Transverse colon (tissue), 4 donors: ENCODE data around the gene KNCN. TPM values are rescaled to one million over a fixed set of nuclear protein-coding genes. Genes with fewer than 3 reads are reported as not detected.

ENCODE experiments used
- DNase-seq: peaks from one replicate; pipeline ENCODE4 v3.0.0-alpha.2; 2019
- H3K27ac ChIP-seq, 4 donors: fragments of 200-600 bp; sonication (generic); 2 replicates each; pipeline ENCODE4 v1.5.1; 2016 to 2018; ENCODE audit warnings: inconsistent platforms in 4 of 4
- H3K27me3 ChIP-seq: fragments of 200-600 bp; sonication (generic); 2 replicates; pipeline ENCODE4 v1.5.1; 2017; ENCODE audit warnings: inconsistent platforms
- H3K36me3 ChIP-seq, 4 donors: fragments of 200-600 bp; sonication (generic); 2 replicates each; pipeline ENCODE4 v1.5.1; 2017 to 2019; ENCODE audit warnings: inconsistent platforms in 4 of 4
- H3K4me1 ChIP-seq, 4 donors: fragments of 200-600 bp; sonication (generic); 2 replicates each; pipeline ENCODE4 v1.5.1; 2017 to 2020; ENCODE audit warnings: inconsistent platforms in 4 of 4
- H3K4me3 ChIP-seq, 4 donors: fragments of 200-600 bp; sonication (generic); 1 replicate in 1 of 4; 2 replicates in 3 of 4; pipeline versions ENCODE4 v1.5.1 to v1.6.1; 2017 to 2019; ENCODE audit warnings: inconsistent platforms in 4 of 4
- H3K9me3 ChIP-seq, 2 donors: fragments of 200-600 bp; sonication (generic); 2 replicates each; pipeline ENCODE4 v1.5.1; 2017 to 2019; ENCODE audit warnings: inconsistent platforms in 2 of 2
- EP300 ChIP-seq: sonication (generic); formaldehyde crosslinking; IDR thresholded peaks from one replicate; pipeline ENCODE4 v1.6.1; 2017; ENCODE audit warnings: antibody characterized with exemption, low read depth
- POLR2A ChIP-seq: fragments of 450-650 bp; IDR thresholded peaks from one replicate; pipeline ENCODE4 v1.6.1; 2016; ENCODE audit warnings: antibody characterized with exemption, mild to moderate bottlenecking, moderate library complexity
- POLR2AphosphoS5 ChIP-seq, 3 donors: sonication (generic); formaldehyde crosslinking; IDR thresholded peaks; one replicate each; pipeline ENCODE4 v1.6.1; 2016; ENCODE audit warnings: antibody characterized with exemption in 3 of 3
- WGBS, 2 donors: methylation state at CpG; one replicate each; pipeline ENCODE4 v1.1.5; 2018; ENCODE audit warnings: low coverage in 1 of 2; 5-methylcytosine and 5-hydroxymethylcytosine counted together
- in situ Hi-C, 4 donors: fragments of 200-750 bp; cut with MboI; loops; one replicate each; pipeline versions ENCODE4 v1.15.0 to v1.15.1; 2017; ENCODE audit warnings: low sequenced_read_pairs in 3 of 4, low pct_ligation_motif_present in 1 of 4, low pct_unique_long_range_greater_than_20kb in 1 of 4
- intact Hi-C: fragments of 100-400 bp; cut with DNase I; formaldehyde crosslinking; loops from one replicate; pipeline ENCODE4 v1.15.1; 2023; ENCODE audit warnings: low total_unique reads
- total RNA-seq, 4 donors: library from RNA; depleted of rRNA; stranded (reverse); fragments of >200 nt; gene quantifications; one replicate each; pipeline ENCODE4 v1.1.0, GENCODE V29; 2016
- TF ChIP-seq, protein P1 (sequence below), 5 experiments: fragments of 200-600 bp in 3 of 5; fragments of 450-650 bp in 2 of 5; sonication (generic) in 3 of 5; IDR thresholded peaks; 1 replicate in 2 of 5; 2 replicates in 3 of 5; pipeline ENCODE4 v1.5.1; 2016 to 2017; ENCODE audit warnings: antibody characterized with exemption in 5 of 5, inconsistent platforms in 3 of 5, mild to moderate bottlenecking in 2 of 5, moderate library complexity in 1 of 5

KNCN gene
- total RNA-seq, 4 donors from 2014 or later: not detected

- Histone ChIP-seq H3K27ac (no peak overlapping the region), H3K9me3 (no peaks in the 10 kb centered on the region), H3K4me3 (no peak overlapping the region), H3K36me3 (peaks cover 0 to 41% (median 4%) of the 10 kb centered on the region in 4 donors), H3K4me1 (no peaks in the 10 kb centered on the region), H3K27me3 (no peaks in the 10 kb centered on the region)
- TF ChIP-seq EP300: no peak
- TF ChIP-seq, protein P1, sequence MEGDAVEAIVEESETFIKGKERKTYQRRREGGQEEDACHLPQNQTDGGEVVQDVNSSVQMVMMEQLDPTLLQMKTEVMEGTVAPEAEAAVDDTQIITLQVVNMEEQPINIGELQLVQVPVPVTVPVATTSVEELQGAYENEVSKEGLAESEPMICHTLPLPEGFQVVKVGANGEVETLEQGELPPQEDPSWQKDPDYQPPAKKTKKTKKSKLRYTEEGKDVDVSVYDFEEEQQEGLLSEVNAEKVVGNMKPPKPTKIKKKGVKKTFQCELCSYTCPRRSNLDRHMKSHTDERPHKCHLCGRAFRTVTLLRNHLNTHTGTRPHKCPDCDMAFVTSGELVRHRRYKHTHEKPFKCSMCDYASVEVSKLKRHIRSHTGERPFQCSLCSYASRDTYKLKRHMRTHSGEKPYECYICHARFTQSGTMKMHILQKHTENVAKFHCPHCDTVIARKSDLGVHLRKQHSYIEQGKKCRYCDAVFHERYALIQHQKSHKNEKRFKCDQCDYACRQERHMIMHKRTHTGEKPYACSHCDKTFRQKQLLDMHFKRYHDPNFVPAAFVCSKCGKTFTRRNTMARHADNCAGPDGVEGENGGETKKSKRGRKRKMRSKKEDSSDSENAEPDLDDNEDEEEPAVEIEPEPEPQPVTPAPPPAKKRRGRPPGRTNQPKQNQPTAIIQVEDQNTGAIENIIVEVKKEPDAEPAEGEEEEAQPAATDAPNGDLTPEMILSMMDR (IDR thresholded peaks at IDR 0.05): no peak
- no peak for TF ChIP-seq POLR2A
- no peak for TF ChIP-seq POLR2AphosphoS5 (IDR thresholded peaks at IDR 0.05)
- DNase-seq: no peak
- in situ Hi-C loops (no loop called here), intact Hi-C loops (no loop called here)
- WGBS, 2 donors: 83 to 88% methylated on average over 9 to 12 of the region's 12 CpGs
These were observed 23.9 kb upstream of the KNCN start for GRCh38 chr1:46575300-46575699.

- DNase-seq: no peak
- Histone ChIP-seq H3K9me3 (no peaks in the 10 kb centered on the region), H3K36me3 (peaks cover 0 to 31% (median 7%) of the 10 kb centered on the region in 4 donors), H3K27ac (no peak overlapping the region), H3K27me3 (no peaks in the 10 kb centered on the region), H3K4me1 (peaks cover 0 to 5% (median 0%) of the 10 kb centered on the region in 4 donors), H3K4me3 (no peak overlapping the region)
- TF ChIP-seq POLR2AphosphoS5 (IDR thresholded peaks at IDR 0.05): no peak
- no peak for TF ChIP-seq EP300
- TF ChIP-seq, protein P1 (IDR thresholded peaks at IDR 0.05): no peak
- TF ChIP-seq POLR2A: no peak
- intact Hi-C loops: no loop called here
- 86 to 92% methylated on average over 1 to 6 of the region's 6 CpGs for WGBS, 2 donors
- in situ Hi-C loops: no loop called here
These were observed 20.3 kb upstream of the KNCN start for GRCh38 chr1:46571691-46572225.

- intact Hi-C loops (no loop called here), in situ Hi-C loops (no loop called here)
- DNase-seq: no peak
- Histone ChIP-seq H3K4me1 (peaks cover 0 to 5% (median 0%) of the 10 kb centered on the region in 4 donors), H3K4me3 (no peak overlapping the region), H3K9me3 (no peaks in the 10 kb centered on the region), H3K27ac (no peak overlapping the region), H3K36me3 (peaks cover 0 to 25% (median 8%) of the 10 kb centered on the region in 4 donors), H3K27me3 (no peaks in the 10 kb centered on the region)
- 51 to 64% methylated on average over 7 to 14 of the region's 14 CpGs for WGBS, 2 donors
- TF ChIP-seq, protein P1 (IDR thresholded peaks at IDR 0.05): no peak
- TF ChIP-seq EP300 (no peak), POLR2AphosphoS5 (IDR thresholded peaks at IDR 0.05) (no peak), POLR2A (no peak)
These were observed 18.7 kb upstream of the KNCN start for GRCh38 chr1:46569884-46570725.

- TF ChIP-seq POLR2A (no peak), POLR2AphosphoS5 (IDR thresholded peaks at IDR 0.05) (no peak), EP300 (no peak)
- TF ChIP-seq, protein P1 (IDR thresholded peaks at IDR 0.05): no peak
- Histone ChIP-seq H3K27ac (no peak overlapping the region), H3K27me3 (no peaks in the 10 kb centered on the region), H3K4me3 (no peak overlapping the region), H3K4me1 (peaks cover 0 to 5% (median 0%) of the 10 kb centered on the region in 4 donors), H3K9me3 (no peaks in the 10 kb centered on the region), H3K36me3 (peaks cover 0 to 24% (median 8%) of the 10 kb centered on the region in 4 donors)
- no peak for DNase-seq
- intact Hi-C loops (no loop called here), in situ Hi-C loops (no loop called here)
- 81 to 100% methylated on average over 1 to 4 of the region's 4 CpGs for WGBS, 2 donors
These were observed 17.7 kb upstream of the KNCN start for GRCh38 chr1:46569116-46569515.
